PC-3 (cell line): ENCODE measurements around the gene PRKCG. TPM values are rescaled to one million over a fixed set of nuclear protein-coding genes. Genes with fewer than 3 reads are reported as not detected.

Experiments used
- ATAC-seq: fragments of 200-7000 bp; cut with Tn5 transposase; 2 replicates; pipeline ENCODE4 v1.9.1; 2020; ENCODE audit warnings: mild to moderate bottlenecking, moderate library complexity
- BruUV-seq: library from RNA; stranded (reverse); fragments of 400-500 nt; replicated peaks from 2 replicates; lab custom pipeline; 2021; lab: Mats Ljungman, UMichigan
- CTCF ChIA-PET: fragments of 300-600 bp; sonication (Branson Sonifier 250); formaldehyde crosslinking; loops from one replicate; lab custom pipeline; 2022; ENCODE audit warnings: antibody characterized with exemption; lab: Charles Lee
- POLR2A ChIA-PET: fragments of 300-600 bp; sonication (Branson Sonifier 250); formaldehyde crosslinking; loops from one replicate; lab custom pipeline; 2022; ENCODE audit warnings: antibody characterized with exemption; ENCODE audit not compliant: unreplicated experiment; lab: Charles Lee
- DNase-seq: peaks from one replicate; pipeline ENCODE4 v3.0.0-alpha.2; 2015
- H2AFZ ChIP-seq: fragments of 300-600 bp; sonication (generic); 2 replicates; pipeline ENCODE4 v1.6.0; 2016; ENCODE audit warnings: antibody characterized with exemption, low read length
- H3F3A ChIP-seq: fragments of 300-600 bp; sonication (generic); one replicate; pipeline ENCODE4 v1.6.0; 2017; ENCODE audit warnings: antibody characterized with exemption, low read length, control low read depth, mild to moderate bottlenecking; ENCODE audit not compliant: unreplicated experiment
- H3K27ac ChIP-seq: fragments of 300-600 bp; sonication (generic); 2 replicates; pipeline ENCODE4 v1.5.1; 2016; ENCODE audit warnings: mild to moderate bottlenecking, low read length
- H3K27me3 ChIP-seq: fragments of 300-600 bp; sonication (generic); 2 replicates; pipeline ENCODE4 v1.6.1; 2016; ENCODE audit warnings: low read length, mixed read lengths
- H3K36me3 ChIP-seq: fragments of 300-600 bp; sonication (generic); 2 replicates; pipeline ENCODE4 v1.6.1; 2016; ENCODE audit warnings: low read depth, mixed run types, low read length, mixed read lengths
- H3K4me1 ChIP-seq: fragments of 300-600 bp; sonication (generic); 2 replicates; pipeline ENCODE4 v1.5.1; 2016; ENCODE audit warnings: low read length; ENCODE audit not compliant: insufficient read depth
- H3K4me2 ChIP-seq: fragments of 300-600 bp; sonication (generic); 2 replicates; pipeline ENCODE4 v1.6.0; 2016; ENCODE audit warnings: low read length
- H3K4me3 ChIP-seq: fragments of 300-600 bp; sonication (generic); 2 replicates; pipeline ENCODE4 v1.5.1; 2016; ENCODE audit warnings: mild to moderate bottlenecking, low read length, mixed read lengths
- H3K79me2 ChIP-seq: fragments of 300-600 bp; sonication (generic); 2 replicates; pipeline ENCODE4 v1.6.1; 2017; ENCODE audit warnings: low read length, mixed read lengths
- H3K9ac ChIP-seq: fragments of 300-600 bp; sonication (generic); 2 replicates; pipeline ENCODE4 v1.6.0; 2016; ENCODE audit warnings: mild to moderate bottlenecking, low read length
- H3K9me2 ChIP-seq: fragments of 300-600 bp; sonication (generic); replicated peaks from 2 replicates; pipeline ENCODE4 v1.6.1; 2016; ENCODE audit warnings: mixed run types, low read length, mixed read lengths
- H3K9me3 ChIP-seq: fragments of 300-600 bp; sonication (generic); 2 replicates; pipeline ENCODE4 v1.6.1; 2016; ENCODE audit warnings: low read length, mixed read lengths
- H4K20me1 ChIP-seq: fragments of 300-600 bp; sonication (generic); 2 replicates; pipeline ENCODE4 v1.6.1; 2016; ENCODE audit warnings: low read length, mixed read lengths
- EZH2 ChIP-seq: fragments of 300-600 bp; sonication (generic); IDR thresholded peaks from one replicate; pipeline ENCODE4 v1.6.1; 2017; ENCODE audit warnings: antibody characterized with exemption, mild to moderate bottlenecking, low read length; ENCODE audit not compliant: unreplicated experiment
- EZH2phosphoT487 ChIP-seq: fragments of 300-600 bp; sonication (generic); IDR thresholded peaks from 2 replicates; pipeline ENCODE4 v1.6.1; 2018; ENCODE audit warnings: mild to moderate bottlenecking, antibody characterized with exemption, low read length, borderline replicate concordance
- intact Hi-C: fragments of 100-400 bp; cut with micrococcal nuclease; formaldehyde crosslinking; loops from 2 replicates; pipeline ENCODE4 v1.9.0; 2023
- total RNA-seq: library from RNA; depleted of rRNA; stranded (reverse); fragments of >200 nt; gene quantifications from 2 replicates; pipeline ENCODE4 v1.2.3, GENCODE V29; 2014
- TF ChIP-seq, protein P1 (sequence below): fragments of 300-600 bp; sonication (generic); conservative IDR thresholded peaks from 2 replicates; pipeline ENCODE4 v1.5.1; 2017; ENCODE audit warnings: antibody characterized with exemption, low read depth, mild to moderate bottlenecking, low read length

PRKCG gene
- total RNA-seq, 1 experiment from 2014 or later: 1.5 TPM

DNA sequence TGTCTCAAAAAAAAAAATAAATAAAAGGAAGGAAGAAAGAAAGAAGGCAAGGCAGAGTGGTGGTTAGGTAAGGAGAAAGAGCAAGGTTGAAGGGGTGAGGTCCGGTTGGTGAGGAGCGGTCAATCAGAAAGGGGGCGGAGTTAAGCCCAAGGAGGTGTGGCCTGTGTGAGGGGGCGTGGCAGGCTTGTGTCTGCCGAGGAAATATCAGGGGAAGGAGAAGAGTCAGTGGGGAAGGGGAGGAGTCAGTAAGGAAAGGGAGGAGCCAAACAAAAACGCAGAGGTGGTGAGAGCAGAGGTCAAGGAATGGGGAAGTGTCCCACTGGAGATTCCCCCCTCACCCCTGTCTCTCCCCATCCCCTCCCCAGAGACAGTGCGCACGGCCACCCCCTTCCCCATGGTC lies 33.0 kb downstream of the PRKCG start:
- no peaks in the 10 kb centered on the region for H3F3A ChIP-seq
- H3K9me3 ChIP-seq: no peaks in the 10 kb centered on the region
- no peak overlapping the region for H3K27ac ChIP-seq
- no TSS peak for BruUV-seq
- no peak for ATAC-seq
- POLR2A ChIA-PET: no interaction called here
- no peaks in the 10 kb centered on the region for H3K79me2 ChIP-seq
- H3K9me2 ChIP-seq: no peaks in the 10 kb centered on the region
- H3K4me2 ChIP-seq: no peak overlapping the region
- CTCF ChIA-PET: no interaction called here
- no peaks in the 10 kb centered on the region for H3K36me3 ChIP-seq
- H3K4me1 ChIP-seq: no peaks in the 10 kb centered on the region
- H3K4me3 ChIP-seq: no peak overlapping the region
- H3K9ac ChIP-seq: no peak overlapping the region
- DNase-seq: no peak
- no peak for TF ChIP-seq EZH2
- TF ChIP-seq EZH2phosphoT487: no peak
- TF ChIP-seq, protein P1, sequence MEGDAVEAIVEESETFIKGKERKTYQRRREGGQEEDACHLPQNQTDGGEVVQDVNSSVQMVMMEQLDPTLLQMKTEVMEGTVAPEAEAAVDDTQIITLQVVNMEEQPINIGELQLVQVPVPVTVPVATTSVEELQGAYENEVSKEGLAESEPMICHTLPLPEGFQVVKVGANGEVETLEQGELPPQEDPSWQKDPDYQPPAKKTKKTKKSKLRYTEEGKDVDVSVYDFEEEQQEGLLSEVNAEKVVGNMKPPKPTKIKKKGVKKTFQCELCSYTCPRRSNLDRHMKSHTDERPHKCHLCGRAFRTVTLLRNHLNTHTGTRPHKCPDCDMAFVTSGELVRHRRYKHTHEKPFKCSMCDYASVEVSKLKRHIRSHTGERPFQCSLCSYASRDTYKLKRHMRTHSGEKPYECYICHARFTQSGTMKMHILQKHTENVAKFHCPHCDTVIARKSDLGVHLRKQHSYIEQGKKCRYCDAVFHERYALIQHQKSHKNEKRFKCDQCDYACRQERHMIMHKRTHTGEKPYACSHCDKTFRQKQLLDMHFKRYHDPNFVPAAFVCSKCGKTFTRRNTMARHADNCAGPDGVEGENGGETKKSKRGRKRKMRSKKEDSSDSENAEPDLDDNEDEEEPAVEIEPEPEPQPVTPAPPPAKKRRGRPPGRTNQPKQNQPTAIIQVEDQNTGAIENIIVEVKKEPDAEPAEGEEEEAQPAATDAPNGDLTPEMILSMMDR: no peak
- H2AFZ ChIP-seq: no peak overlapping the region
- intact Hi-C loops: no loop called here
- no peaks in the 10 kb centered on the region for H4K20me1 ChIP-seq
- H3K27me3 ChIP-seq: peaks cover 21% of the 10 kb centered on the region

DNA sequence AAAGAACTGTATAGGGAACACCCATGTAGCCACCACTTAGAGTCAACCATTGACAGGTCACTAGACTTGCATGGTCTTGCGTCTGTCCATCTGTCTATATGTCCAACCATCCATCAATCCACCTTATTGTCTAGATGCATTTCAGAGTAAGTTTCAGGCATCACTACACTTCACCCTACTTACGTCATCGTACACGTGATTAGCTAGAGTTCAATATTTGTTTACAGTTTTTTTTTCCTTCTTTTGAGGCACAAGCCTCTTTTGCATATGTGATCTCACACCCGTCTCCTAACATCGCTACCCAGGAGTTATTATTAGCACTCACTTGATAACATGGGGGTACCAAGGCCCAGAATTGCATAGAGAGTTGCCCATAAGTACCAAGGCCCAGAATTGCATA lies 34.0 kb downstream of the PRKCG start:
- no peak overlapping the region for H3K4me3 ChIP-seq
- H3K4me2 ChIP-seq: no peak overlapping the region
- TF ChIP-seq EZH2 (no peak), EZH2phosphoT487 (no peak)
- TF ChIP-seq, protein P1: no peak
- H3K79me2 ChIP-seq: no peaks in the 10 kb centered on the region
- DNase-seq (no peak), ATAC-seq (no peak)
- no peaks in the 10 kb centered on the region for H3K36me3 ChIP-seq
- BruUV-seq: no TSS peak
- no peaks in the 10 kb centered on the region for H3K9me3 ChIP-seq
- H2AFZ ChIP-seq: no peak overlapping the region
- H3K9me2 ChIP-seq: no peaks in the 10 kb centered on the region
- H3K9ac ChIP-seq: no peak overlapping the region
- H4K20me1 ChIP-seq: no peaks in the 10 kb centered on the region
- no peaks in the 10 kb centered on the region for H3K4me1 ChIP-seq
- H3K27me3 ChIP-seq: peaks cover 11% of the 10 kb centered on the region
- H3F3A ChIP-seq: no peaks in the 10 kb centered on the region
- ChIA-PET CTCF (no interaction called here), POLR2A (no interaction called here)
- intact Hi-C loops: no loop called here
- H3K27ac ChIP-seq: no peak overlapping the region

DNA sequence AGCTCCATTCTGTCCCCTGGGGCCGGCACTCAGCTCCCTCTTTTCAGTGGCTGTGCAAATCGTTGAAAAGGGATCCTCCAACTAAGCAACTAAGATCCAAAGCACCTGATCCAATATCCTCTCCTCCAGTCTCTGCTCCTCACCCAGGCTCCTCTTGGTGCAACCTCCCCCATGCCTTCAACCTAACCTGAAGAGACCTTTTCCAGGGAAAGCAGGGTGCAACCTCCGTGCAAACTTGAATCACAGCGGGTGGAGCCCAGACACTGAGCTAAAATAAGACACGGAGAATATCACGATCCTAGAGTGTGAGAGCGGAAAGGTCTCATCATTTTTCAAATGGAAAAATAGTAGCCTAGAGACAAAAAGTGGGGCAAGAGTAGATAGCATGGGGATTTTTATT lies 35.4 kb downstream of the PRKCG start:
- ATAC-seq (no peak), DNase-seq (no peak)
- H2AFZ ChIP-seq: no peak overlapping the region
- no peak overlapping the region for H3K4me3 ChIP-seq
- 0 out of 2 replicates have a peak, but pooled peaks cover 5% of the 10 kb centered on the region for H3K27me3 ChIP-seq
- no peak overlapping the region for H3K9ac ChIP-seq
- H3K27ac ChIP-seq: no peak overlapping the region
- no peak for TF ChIP-seq EZH2
- TF ChIP-seq EZH2phosphoT487: no peak
- TF ChIP-seq, protein P1: no peak
- no peaks in the 10 kb centered on the region for H3K9me2 ChIP-seq
- no peaks in the 10 kb centered on the region for H3K79me2 ChIP-seq
- no peak overlapping the region for H3K4me2 ChIP-seq
- intact Hi-C loops: no loop called here
- CTCF ChIA-PET: no interaction called here
- H3K4me1 ChIP-seq: no peaks in the 10 kb centered on the region
- H3F3A ChIP-seq: no peaks in the 10 kb centered on the region
- POLR2A ChIA-PET: no interaction called here
- no peaks in the 10 kb centered on the region for H3K36me3 ChIP-seq
- no peaks in the 10 kb centered on the region for H4K20me1 ChIP-seq
- no peaks in the 10 kb centered on the region for H3K9me3 ChIP-seq
- no TSS peak for BruUV-seq
